Tibial nerve (tissue), 4 donors: ENCODE results near the gene EPB41L4B.

Experiments used
- EP300 ChIP-seq, 2 donors: sonication (generic); formaldehyde crosslinking; IDR thresholded peaks; one replicate each; pipeline ENCODE4 v1.6.1; 2017; ENCODE audit warnings: antibody characterized with exemption in 2 of 2, mild to moderate bottlenecking in 1 of 2
- POLR2A ChIP-seq, 2 donors: fragments of 450-650 bp; IDR thresholded peaks; one replicate each; pipeline ENCODE4 v1.6.1; 2017; ENCODE audit warnings: antibody characterized with exemption in 2 of 2, mild to moderate bottlenecking in 2 of 2, moderate library complexity in 2 of 2
- TF ChIP-seq, protein P1 (sequence below), 5 experiments: fragments of 200-600 bp in 3 of 5; fragments of 450-650 bp in 2 of 5; sonication (generic) in 3 of 5; IDR thresholded peaks; one replicate each; pipeline ENCODE4 v1.5.1; 2016 to 2019; ENCODE audit warnings: antibody characterized with exemption in 5 of 5, mild to moderate bottlenecking in 3 of 5, moderate library complexity in 2 of 5

DNA sequence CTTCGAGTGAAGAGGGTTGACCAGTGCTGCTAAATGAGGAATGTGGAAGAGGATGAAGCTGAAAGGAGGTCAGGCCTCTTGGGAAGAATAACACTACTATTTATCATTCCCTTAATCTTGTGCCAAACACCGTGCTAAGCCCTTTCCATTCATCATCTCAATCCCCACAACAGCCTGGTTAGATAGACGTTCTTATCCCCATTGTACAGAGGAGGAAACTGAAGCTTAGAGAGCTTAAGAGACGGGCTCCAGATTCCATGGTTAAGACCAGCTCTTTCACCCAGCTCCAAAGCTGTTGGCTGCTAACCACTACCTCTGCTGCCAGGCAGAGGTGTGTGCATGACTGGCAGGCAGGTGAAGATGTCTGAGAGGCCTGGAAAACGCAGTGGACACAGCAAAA, 868 bp upstream of the EPB41L4B start:
- TF ChIP-seq, protein P1, sequence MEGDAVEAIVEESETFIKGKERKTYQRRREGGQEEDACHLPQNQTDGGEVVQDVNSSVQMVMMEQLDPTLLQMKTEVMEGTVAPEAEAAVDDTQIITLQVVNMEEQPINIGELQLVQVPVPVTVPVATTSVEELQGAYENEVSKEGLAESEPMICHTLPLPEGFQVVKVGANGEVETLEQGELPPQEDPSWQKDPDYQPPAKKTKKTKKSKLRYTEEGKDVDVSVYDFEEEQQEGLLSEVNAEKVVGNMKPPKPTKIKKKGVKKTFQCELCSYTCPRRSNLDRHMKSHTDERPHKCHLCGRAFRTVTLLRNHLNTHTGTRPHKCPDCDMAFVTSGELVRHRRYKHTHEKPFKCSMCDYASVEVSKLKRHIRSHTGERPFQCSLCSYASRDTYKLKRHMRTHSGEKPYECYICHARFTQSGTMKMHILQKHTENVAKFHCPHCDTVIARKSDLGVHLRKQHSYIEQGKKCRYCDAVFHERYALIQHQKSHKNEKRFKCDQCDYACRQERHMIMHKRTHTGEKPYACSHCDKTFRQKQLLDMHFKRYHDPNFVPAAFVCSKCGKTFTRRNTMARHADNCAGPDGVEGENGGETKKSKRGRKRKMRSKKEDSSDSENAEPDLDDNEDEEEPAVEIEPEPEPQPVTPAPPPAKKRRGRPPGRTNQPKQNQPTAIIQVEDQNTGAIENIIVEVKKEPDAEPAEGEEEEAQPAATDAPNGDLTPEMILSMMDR (IDR thresholded peaks at IDR 0.05): no peak
- TF ChIP-seq EP300 (IDR thresholded peaks at IDR 0.05) (no peak), POLR2A (IDR thresholded peaks at IDR 0.05) (no peak)
